A204.1 (cell line): ENCODE results near the gene IL36A.

Source experiments
- FAIRE-seq: peaks from 2 replicates; lab custom pipeline; 2012; peaks lifted over from hg19 to GRCh38; lab: Jason Lieb, UNC

The IL36A gene

DNA sequence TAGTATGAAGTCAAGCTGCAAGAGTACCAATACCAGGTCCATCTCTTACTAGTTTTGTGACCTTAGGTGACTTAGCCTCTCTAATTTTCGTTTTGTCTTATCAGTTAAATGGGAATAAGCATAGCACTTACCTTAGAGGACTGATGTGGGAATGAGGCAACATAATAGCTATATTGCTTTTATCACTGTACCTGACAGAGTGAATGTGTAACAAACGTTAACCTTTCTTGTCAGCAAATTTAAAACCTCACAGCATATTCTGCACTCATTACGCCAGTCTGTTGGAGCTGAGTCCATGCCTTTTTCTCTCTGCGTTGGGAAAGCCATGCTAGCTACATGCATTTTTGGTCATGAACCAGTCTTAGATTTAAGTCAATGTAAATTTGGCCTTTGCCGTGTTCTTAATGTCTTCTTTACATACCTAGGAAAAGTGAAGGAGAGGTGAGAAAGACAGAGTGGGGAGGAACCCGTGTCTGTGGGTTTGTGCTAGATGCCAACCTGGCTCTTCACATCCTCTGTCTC lies 47.2 kb downstream of the IL36A start, which contains the start of gene IL36B:
TSS of gene IL36B (minus strand) at position 472 of the 522 bp plus-strand sequence.
- no peak for FAIRE-seq

DNA sequence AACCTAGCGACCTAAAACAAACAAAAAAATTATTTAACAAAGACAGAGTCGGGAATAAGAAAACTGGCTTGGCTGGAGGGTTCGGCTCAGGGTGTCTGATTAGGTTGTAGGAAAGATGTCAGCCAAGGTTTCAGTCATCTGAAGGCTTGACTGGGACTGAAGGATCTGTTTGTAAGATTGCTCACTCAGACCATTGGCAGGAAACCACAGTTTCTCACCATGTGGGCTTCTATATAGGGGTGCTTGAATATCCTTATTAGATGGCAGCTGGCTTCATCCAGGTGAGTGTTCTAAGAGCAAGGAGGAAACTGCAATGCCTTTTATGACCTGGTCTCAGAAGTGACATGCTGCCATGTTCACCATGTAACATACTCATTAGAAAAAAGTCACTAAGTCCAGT lies 48.4 kb downstream of the IL36A start:
- FAIRE-seq, result no peak

DNA sequence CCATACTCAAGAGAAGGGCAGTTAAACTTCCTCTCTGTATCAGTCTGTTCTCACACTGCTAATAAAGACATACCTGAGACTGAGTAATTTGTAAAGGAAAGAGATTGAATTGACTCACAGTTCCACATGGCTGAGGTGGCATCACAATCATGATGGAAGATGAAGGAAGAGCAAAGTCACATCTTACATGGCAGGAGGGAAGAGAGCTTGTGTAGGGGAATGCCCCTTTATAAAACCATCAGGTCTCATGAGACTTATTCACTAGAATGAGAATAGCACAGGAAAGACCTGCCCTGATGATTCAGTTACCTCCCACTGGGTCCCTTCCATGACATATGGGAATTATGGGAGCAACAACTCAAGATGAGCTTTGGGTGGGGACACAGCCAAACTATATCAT lies 48.8 kb downstream of the IL36A start:
- no peak for FAIRE-seq

DNA sequence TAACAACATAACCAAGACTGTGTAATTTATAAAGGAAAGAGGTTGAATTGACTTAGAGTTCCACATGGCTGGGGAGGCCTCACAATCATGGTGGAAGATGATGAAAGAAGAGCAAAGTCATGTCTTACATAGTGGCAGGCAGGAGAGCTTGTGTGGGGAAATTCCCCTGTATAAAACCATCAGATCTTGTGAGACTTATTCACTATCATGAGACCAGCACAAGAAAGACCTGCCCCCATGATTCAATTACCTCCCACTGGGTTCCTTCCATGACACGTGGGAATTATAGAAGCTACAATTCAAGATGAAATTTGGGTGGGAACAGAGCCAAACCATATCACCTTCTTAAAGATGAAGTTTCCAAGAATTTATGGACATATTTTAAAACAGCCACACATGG lies 51.3 kb downstream of the IL36A start:
- FAIRE-seq, result no peak

DNA sequence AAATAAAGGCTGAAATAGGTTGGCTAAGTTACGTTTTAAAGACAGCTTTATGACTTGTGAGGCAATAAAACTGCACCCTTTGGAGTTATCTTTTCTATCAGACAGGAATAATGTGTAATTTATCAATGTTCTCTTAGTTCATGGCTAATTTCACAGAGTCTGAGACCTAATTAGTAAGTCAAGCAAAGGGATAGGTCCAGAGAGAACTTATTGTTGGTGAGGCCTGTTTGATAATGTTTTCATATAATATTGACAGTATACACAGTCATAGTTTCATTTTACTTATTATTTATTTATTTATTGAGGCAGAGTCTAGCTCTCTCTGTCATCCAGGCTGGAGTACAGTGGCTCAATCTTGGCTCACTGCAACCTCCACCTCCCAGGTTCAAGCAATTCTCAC lies 51.9 kb downstream of the IL36A start:
- FAIRE-seq, result no peak
